PC-9 (cell line): ENCODE data around the gene CCDC85A. TPM values are rescaled to one million over a fixed set of nuclear protein-coding genes. Genes with fewer than 3 reads are reported as not detected.

Experiments used
- BruUV-seq: library from RNA; stranded (reverse); fragments of 400-500 nt; replicated peaks from 2 replicates; lab custom pipeline; 2021; lab: Mats Ljungman, UMichigan
- CTCF ChIA-PET: fragments of 300-600 bp; sonication (Branson Sonifier 250); formaldehyde crosslinking; loops from one replicate; lab custom pipeline; 2022; ENCODE audit warnings: antibody characterized with exemption; lab: Charles Lee
- POLR2A ChIA-PET: fragments of 300-600 bp; sonication (Branson Sonifier 250); formaldehyde crosslinking; loops from one replicate; lab custom pipeline; 2022; ENCODE audit warnings: antibody characterized with exemption; ENCODE audit not compliant: unreplicated experiment; lab: Charles Lee
- DNase-seq, 2 experiments: peaks; one replicate each; pipeline versions ENCODE4 v3.0.0 to v3.0.0-alpha.2; 2015 to 2022; ENCODE audit warnings: mixed read lengths in 1 of 2
- H2AFZ ChIP-seq: fragments of 200-600 bp; sonication (generic); 2 replicates; pipeline ENCODE4 v1.8.1; 2017; ENCODE audit warnings: antibody characterized with exemption
- H3F3A ChIP-seq: fragments of 200-600 bp; sonication (generic); 2 replicates; pipeline ENCODE4 v1.8.1; 2017; ENCODE audit warnings: antibody characterized with exemption, mild to moderate bottlenecking, low read depth; ENCODE audit not compliant: insufficient read depth
- H3K27ac ChIP-seq: fragments of 200-600 bp; sonication (generic); 2 replicates; pipeline ENCODE4 v1.6.1; 2016; ENCODE audit warnings: mixed run types
- H3K27me3 ChIP-seq: fragments of 200-600 bp; sonication (generic); 2 replicates; pipeline ENCODE4 v1.6.1; 2016; ENCODE audit warnings: low read depth, mixed run types; ENCODE audit not compliant: insufficient read depth
- H3K36me3 ChIP-seq: fragments of 200-600 bp; sonication (generic); 2 replicates; pipeline ENCODE4 v1.6.1; 2016; ENCODE audit warnings: low read depth, mixed run types
- H3K4me1 ChIP-seq: fragments of 200-600 bp; sonication (generic); replicated peaks from 2 replicates; pipeline ENCODE4 v1.6.1; 2016; ENCODE audit warnings: mixed run types; ENCODE audit not compliant: insufficient read depth
- H3K4me2 ChIP-seq: fragments of 200-600 bp; sonication (generic); 2 replicates; pipeline ENCODE4 v1.6.1; 2017; ENCODE audit warnings: mixed run types
- H3K4me3 ChIP-seq: fragments of 200-600 bp; sonication (generic); 2 replicates; pipeline ENCODE4 v1.6.1; 2016; ENCODE audit warnings: mixed run types
- H3K79me2 ChIP-seq: fragments of 200-600 bp; sonication (generic); 2 replicates; pipeline ENCODE4 v1.6.1; 2017; ENCODE audit warnings: low read depth, mixed run types
- H3K9me2 ChIP-seq: fragments of 200-600 bp; sonication (generic); 2 replicates; pipeline ENCODE4 v1.8.1; 2017; ENCODE audit warnings: mild to moderate bottlenecking; ENCODE audit not compliant: insufficient read depth
- H3K9me3 ChIP-seq: fragments of 200-600 bp; sonication (generic); 2 replicates; pipeline ENCODE4 v1.8.1; 2016; ENCODE audit warnings: low read depth; ENCODE audit not compliant: insufficient read depth
- H4K20me1 ChIP-seq: fragments of 200-600 bp; sonication (generic); 2 replicates; pipeline ENCODE4 v1.8.1; 2017; ENCODE audit not compliant: insufficient read depth
- CTCF ChIP-seq: fragments of 200-600 bp; sonication (generic); conservative IDR thresholded peaks from 2 replicates; pipeline ENCODE4 v1.6.1; 2017; ENCODE audit warnings: mixed run types, antibody characterized with exemption, mild to moderate bottlenecking, moderate library complexity
- EZH2 ChIP-seq: fragments of 200-600 bp; sonication (generic); IDR thresholded peaks from 2 replicates; pipeline ENCODE4 v1.8.0; 2017; ENCODE audit warnings: antibody characterized with exemption, low read depth
- intact Hi-C: fragments of 100-400 bp; cut with micrococcal nuclease; formaldehyde crosslinking; loops from one replicate; pipeline ENCODE4 v1.10.0; 2022; ENCODE audit not compliant: unreplicated experiment
- total RNA-seq: library from RNA; stranded (reverse); gene quantifications from 2 replicates; pipeline ENCODE4 v1.2.3, GENCODE V29; 2021

The CCDC85A gene
- total RNA-seq, 1 experiment from 2014 or later: not detected

GRCh38 chr2:56250153-56250729 is 66.5 kb downstream of the CCDC85A start:
- ChIA-PET POLR2A (no interaction called here), CTCF (no interaction called here)
- TF ChIP-seq CTCF (no peak), EZH2 (no peak)
- no peak for DNase-seq
- no peak overlapping the region for H3K4me3 ChIP-seq
- no peaks in the 10 kb centered on the region for H3K4me1 ChIP-seq
- intact Hi-C loops: no loop called here
- no TSS peak for BruUV-seq
- no peaks in the 10 kb centered on the region for H3K79me2 ChIP-seq
- no peak overlapping the region for H3K4me2 ChIP-seq
- H3K27ac ChIP-seq: no peak overlapping the region
- H4K20me1 ChIP-seq: no peaks in the 10 kb centered on the region
- H2AFZ ChIP-seq: no peak overlapping the region
- no peaks in the 10 kb centered on the region for H3K36me3 ChIP-seq
- H3K27me3 ChIP-seq: peaks cover 12% of the 10 kb centered on the region; the same call in 1 of the 2 replicates
- H3F3A ChIP-seq: no peaks in the 10 kb centered on the region
- H3K9me2 ChIP-seq: no peaks in the 10 kb centered on the region
- no peaks in the 10 kb centered on the region for H3K9me3 ChIP-seq

GRCh38 chr2:56260415-56260814 is 76.6 kb downstream of the CCDC85A start:
- no peaks in the 10 kb centered on the region; the same call in 1 of the 2 replicates for H3K9me2 ChIP-seq
- H3K9me3 ChIP-seq: 0 out of 2 replicates have a peak, but pooled peaks cover 5% of the 10 kb centered on the region
- no peak overlapping the region for H3K4me3 ChIP-seq
- no peaks in the 10 kb centered on the region for H3K4me1 ChIP-seq
- ChIA-PET POLR2A (no interaction called here), CTCF (no interaction called here)
- H3K4me2 ChIP-seq: no peak overlapping the region
- no peaks in the 10 kb centered on the region for H3K79me2 ChIP-seq
- H4K20me1 ChIP-seq: no peaks in the 10 kb centered on the region
- no TSS peak for BruUV-seq
- H3K27ac ChIP-seq: no peak overlapping the region
- intact Hi-C loops: no loop called here
- DNase-seq: no peak
- H3F3A ChIP-seq: no peaks in the 10 kb centered on the region
- H3K36me3 ChIP-seq: no peaks in the 10 kb centered on the region
- no peaks in the 10 kb centered on the region for H3K27me3 ChIP-seq
- H2AFZ ChIP-seq: no peak overlapping the region
- TF ChIP-seq EZH2 (no peak), CTCF (no peak)

GRCh38 chr2:56262241-56262640 is 78.5 kb downstream of the CCDC85A start:
- Histone ChIP-seq H3K79me2 (no peaks in the 10 kb centered on the region), H3K9me3 (no peaks in the 10 kb centered on the region), H3K4me3 (no peak overlapping the region), H3F3A (no peaks in the 10 kb centered on the region), H3K27ac (no peak overlapping the region), H3K4me1 (no peaks in the 10 kb centered on the region), H3K27me3 (no peaks in the 10 kb centered on the region), H3K4me2 (no peak overlapping the region), H2AFZ (no peak overlapping the region), H4K20me1 (no peaks in the 10 kb centered on the region), H3K36me3 (no peaks in the 10 kb centered on the region), H3K9me2 (no peaks in the 10 kb centered on the region)
- no TSS peak for BruUV-seq
- CTCF ChIA-PET: no interaction called here
- POLR2A ChIA-PET: no interaction called here
- TF ChIP-seq EZH2 (no peak), CTCF (no peak)
- no peak for DNase-seq
- intact Hi-C loops: no loop called here
